ENCODE results near the gene POLR3B. TPM values are rescaled to one million over a fixed set of nuclear protein-coding genes. Genes with fewer than 3 reads are reported as not detected.

Gene POLR3B
- total and polyA plus RNA-seq, 2 donors (not counting 1 experiment from before 2014, with no cell fraction given), result 9.9 to 13.6 TPM

DNA sequence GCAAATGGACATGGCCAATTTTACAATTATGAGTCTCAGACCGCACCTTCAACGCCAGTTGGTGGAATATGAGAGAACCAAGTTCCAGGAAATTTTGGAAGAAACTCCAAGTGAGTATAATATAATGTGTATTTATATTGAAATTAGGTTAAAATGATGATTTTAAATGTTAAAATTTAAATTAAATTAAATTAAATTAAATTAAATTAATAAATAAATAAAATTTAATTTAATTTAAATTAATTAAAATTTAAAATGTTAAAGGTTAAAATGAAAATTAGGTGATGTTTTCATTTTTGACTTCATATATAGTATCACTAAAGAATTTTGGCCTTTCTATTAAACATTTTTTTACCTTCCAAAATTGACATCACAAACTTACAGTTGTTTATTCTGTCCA, 34.0 kb upstream of the POLR3B start:
- DNase-seq (ENCODE audit: low read depth in 2 of 2), result no peak

DNA sequence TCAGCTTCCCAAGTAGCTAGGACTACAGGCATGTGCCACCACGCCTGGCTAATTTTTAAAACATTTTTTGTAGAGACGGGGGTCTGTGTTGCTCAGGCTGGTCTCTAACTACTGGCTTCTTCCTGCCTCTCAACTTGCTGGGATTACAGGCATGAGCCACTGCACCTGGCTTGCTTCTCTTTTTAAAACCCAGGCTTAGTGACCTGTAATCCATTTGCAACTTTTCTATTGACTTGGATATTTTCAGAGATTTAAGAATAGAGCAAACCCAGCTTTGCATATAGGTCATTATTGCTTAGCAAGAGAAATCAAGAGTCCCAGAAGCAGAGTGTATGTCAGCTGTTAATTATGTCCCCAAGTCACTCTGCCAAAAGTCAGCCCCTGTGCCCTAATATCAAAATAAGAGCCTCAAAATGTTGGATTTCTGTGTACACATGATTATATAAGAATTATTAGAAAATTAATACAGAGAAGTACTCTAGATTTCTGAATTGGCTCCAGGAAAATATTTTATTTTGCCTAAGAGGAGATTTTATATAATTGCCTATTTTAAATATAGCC, 30.2 kb upstream of the POLR3B start:
- Histone ChIP-seq H2AFZ (ENCODE audit: low read length) (no peak overlapping the region), H3K9me3 (ENCODE audit: control insufficient read depth, insufficient read depth, low read depth, low read length) (no peaks in the 10 kb centered on the region), H3K9ac (ENCODE audit: insufficient read depth, low read length) (no peak overlapping the region), H3K27me3 (ENCODE audit: control insufficient read depth, insufficient read depth, low read length) (no peaks in the 10 kb centered on the region), H3K79me2 (ENCODE audit: control insufficient read depth, insufficient read depth, low read length) (no peaks in the 10 kb centered on the region), H3K4me1 (ENCODE audit: control insufficient read depth, extremely low read depth, insufficient read depth, low read length) (no peaks in the 10 kb centered on the region), H3K27ac (ENCODE audit: insufficient read depth, low read length) (no peak overlapping the region), H3K4me3 (replicated peaks in 1 of 4; ENCODE audit: control extremely low read depth in 1 of 4, insufficient read depth in 1 of 4, low read depth in 3 of 4, low read length in 4 of 4) (no peak overlapping the region), H3K36me3 (ENCODE audit: control insufficient read depth, insufficient read depth, low read length) (no peaks in the 10 kb centered on the region), H4K20me1 (ENCODE audit: control insufficient read depth, extremely low read depth, insufficient read depth, low read length) (no peaks in the 10 kb centered on the region), H3K4me2 (ENCODE audit: extremely low read depth, insufficient read depth, low read length) (no peak overlapping the region)
- DNase-seq (ENCODE audit: low read depth in 2 of 2), result no peak
- no peak for TF ChIP-seq EZH2 (IDR thresholded peaks at IDR 0.05; ENCODE audit: low read length, missing control alignments)
- TF ChIP-seq, protein P1, sequence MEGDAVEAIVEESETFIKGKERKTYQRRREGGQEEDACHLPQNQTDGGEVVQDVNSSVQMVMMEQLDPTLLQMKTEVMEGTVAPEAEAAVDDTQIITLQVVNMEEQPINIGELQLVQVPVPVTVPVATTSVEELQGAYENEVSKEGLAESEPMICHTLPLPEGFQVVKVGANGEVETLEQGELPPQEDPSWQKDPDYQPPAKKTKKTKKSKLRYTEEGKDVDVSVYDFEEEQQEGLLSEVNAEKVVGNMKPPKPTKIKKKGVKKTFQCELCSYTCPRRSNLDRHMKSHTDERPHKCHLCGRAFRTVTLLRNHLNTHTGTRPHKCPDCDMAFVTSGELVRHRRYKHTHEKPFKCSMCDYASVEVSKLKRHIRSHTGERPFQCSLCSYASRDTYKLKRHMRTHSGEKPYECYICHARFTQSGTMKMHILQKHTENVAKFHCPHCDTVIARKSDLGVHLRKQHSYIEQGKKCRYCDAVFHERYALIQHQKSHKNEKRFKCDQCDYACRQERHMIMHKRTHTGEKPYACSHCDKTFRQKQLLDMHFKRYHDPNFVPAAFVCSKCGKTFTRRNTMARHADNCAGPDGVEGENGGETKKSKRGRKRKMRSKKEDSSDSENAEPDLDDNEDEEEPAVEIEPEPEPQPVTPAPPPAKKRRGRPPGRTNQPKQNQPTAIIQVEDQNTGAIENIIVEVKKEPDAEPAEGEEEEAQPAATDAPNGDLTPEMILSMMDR (conservative IDR thresholded peaks at IDR 0.05 in 1 of 2, IDR thresholded peaks at IDR 0.05 in 1 of 2; ENCODE audit: low read depth in 1 of 2, low read length in 2 of 2), result no peak

More for the DNA sequence above, 34.0 kb upstream of the POLR3B start:
- Histone ChIP-seq H3K9ac (ENCODE audit: insufficient read depth, low read length) (no peak overlapping the region), H3K9me3 (ENCODE audit: control insufficient read depth, insufficient read depth, low read depth, low read length) (no peaks in the 10 kb centered on the region), H3K36me3 (ENCODE audit: control insufficient read depth, insufficient read depth, low read length) (no peaks in the 10 kb centered on the region), H4K20me1 (ENCODE audit: control insufficient read depth, extremely low read depth, insufficient read depth, low read length) (no peaks in the 10 kb centered on the region), H3K27me3 (ENCODE audit: control insufficient read depth, insufficient read depth, low read length) (no peaks in the 10 kb centered on the region), H3K4me3 (replicated peaks in 1 of 4; ENCODE audit: control extremely low read depth in 1 of 4, insufficient read depth in 1 of 4, low read depth in 3 of 4, low read length in 4 of 4) (no peak overlapping the region), H3K27ac (ENCODE audit: insufficient read depth, low read length) (no peak overlapping the region), H3K4me2 (ENCODE audit: extremely low read depth, insufficient read depth, low read length) (no peak overlapping the region), H3K4me1 (ENCODE audit: control insufficient read depth, extremely low read depth, insufficient read depth, low read length) (no peaks in the 10 kb centered on the region), H3K79me2 (ENCODE audit: control insufficient read depth, insufficient read depth, low read length) (no peaks in the 10 kb centered on the region), H2AFZ (ENCODE audit: low read length) (no peak overlapping the region)
- TF ChIP-seq EZH2 (IDR thresholded peaks at IDR 0.05; ENCODE audit: low read length, missing control alignments), result no peak
- TF ChIP-seq, protein P1 (conservative IDR thresholded peaks at IDR 0.05 in 1 of 2, IDR thresholded peaks at IDR 0.05 in 1 of 2; ENCODE audit: low read depth in 1 of 2, low read length in 2 of 2), result no peak

DNA sequence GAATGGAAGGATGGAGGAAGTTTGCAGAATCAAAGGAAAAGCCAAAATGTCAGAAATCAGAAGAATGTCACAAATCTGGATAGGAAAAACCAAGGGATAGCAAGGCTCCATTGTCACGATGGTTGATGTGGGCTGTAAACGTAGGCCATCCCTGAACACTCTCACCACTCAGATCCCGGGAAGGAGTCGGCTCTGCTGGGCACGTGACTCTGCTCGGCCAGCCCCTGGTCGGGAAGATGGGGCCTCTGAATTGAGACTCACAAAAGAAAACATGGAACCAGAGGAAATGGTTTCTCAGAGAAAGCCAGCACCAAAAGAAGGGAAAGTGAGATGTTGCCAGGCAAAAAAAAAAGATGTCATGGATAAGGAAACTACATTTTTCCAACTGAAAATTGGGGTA, 28.8 kb upstream of the POLR3B start:
- no peak overlapping the region for H3K4me2 ChIP-seq (ENCODE audit: extremely low read depth, insufficient read depth, low read length)
- no peak overlapping the region for H3K4me3 ChIP-seq (replicated peaks in 1 of 4; ENCODE audit: control extremely low read depth in 1 of 4, insufficient read depth in 1 of 4, low read depth in 3 of 4, low read length in 4 of 4)
- no peaks in the 10 kb centered on the region for H4K20me1 ChIP-seq (ENCODE audit: control insufficient read depth, extremely low read depth, insufficient read depth, low read length)
- H3K9ac ChIP-seq (ENCODE audit: insufficient read depth, low read length), result no peak overlapping the region
- no peaks in the 10 kb centered on the region for H3K4me1 ChIP-seq (ENCODE audit: control insufficient read depth, extremely low read depth, insufficient read depth, low read length)
- no peaks in the 10 kb centered on the region for H3K9me3 ChIP-seq (ENCODE audit: control insufficient read depth, insufficient read depth, low read depth, low read length)
- TF ChIP-seq EZH2 (IDR thresholded peaks at IDR 0.05; ENCODE audit: low read length, missing control alignments), result no peak
- TF ChIP-seq, protein P1 (conservative IDR thresholded peaks at IDR 0.05 in 1 of 2, IDR thresholded peaks at IDR 0.05 in 1 of 2; ENCODE audit: low read depth in 1 of 2, low read length in 2 of 2), result no peak
- no peak for DNase-seq (ENCODE audit: low read depth in 2 of 2)
- H3K27me3 ChIP-seq (ENCODE audit: control insufficient read depth, insufficient read depth, low read length), result no peaks in the 10 kb centered on the region
- H2AFZ ChIP-seq (ENCODE audit: low read length), result no peak overlapping the region
- H3K79me2 ChIP-seq (ENCODE audit: control insufficient read depth, insufficient read depth, low read length), result no peaks in the 10 kb centered on the region
- H3K27ac ChIP-seq (ENCODE audit: insufficient read depth, low read length), result no peak overlapping the region
- H3K36me3 ChIP-seq (ENCODE audit: control insufficient read depth, insufficient read depth, low read length), result no peaks in the 10 kb centered on the region
